Prostate gland (tissue), 2 donors: ENCODE measurements around the gene PATE2. TPM values are rescaled to one million over a fixed set of nuclear protein-coding genes. Genes with fewer than 3 reads are reported as not detected.

Experiments used
- DNase-seq: peaks from one replicate; pipeline ENCODE4 v3.0.0-alpha.2; 2019; ENCODE audit warnings: low spot score
- H3K27ac ChIP-seq, 2 donors: fragments of 200-600 bp; sonication (generic); 2 replicates each; pipeline ENCODE4 v1.5.1; 2017 to 2019
- H3K27me3 ChIP-seq: fragments of 200-600 bp; sonication (generic); replicated peaks from 2 replicates; pipeline ENCODE4 v1.5.1; 2019; ENCODE audit not compliant: insufficient read depth
- H3K36me3 ChIP-seq, 2 donors: fragments of 200-600 bp; sonication (generic); 1 replicate in 1 of 2; 2 replicates in 1 of 2; pipeline versions ENCODE4 v1.5.1 to v1.8.1; 2017 to 2019
- H3K4me1 ChIP-seq: fragments of 200-600 bp; sonication (generic); replicated peaks from 2 replicates; pipeline ENCODE4 v1.5.1; 2019
- H3K4me3 ChIP-seq, 2 donors: fragments of 200-600 bp; sonication (generic); 2 replicates each; pipeline ENCODE4 v1.5.1; 2017 to 2019
- H3K9me3 ChIP-seq: fragments of 200-600 bp; sonication (generic); 2 replicates; pipeline ENCODE4 v1.5.1; 2017
- POLR2A ChIP-seq: fragments of 450-650 bp; IDR thresholded peaks from one replicate; pipeline ENCODE4 v1.6.1; 2016; ENCODE audit warnings: antibody characterized with exemption, mild to moderate bottlenecking
- POLR2AphosphoS5 ChIP-seq: sonication (generic); formaldehyde crosslinking; IDR thresholded peaks from one replicate; pipeline ENCODE4 v1.6.1; 2017; ENCODE audit warnings: antibody characterized with exemption
- WGBS: methylation state at CpG from one replicate; pipeline ENCODE4 v1.1.5; 2018; 5-methylcytosine and 5-hydroxymethylcytosine counted together
- intact Hi-C: fragments of 100-400 bp; cut with DNase I; formaldehyde crosslinking; loops from one replicate; pipeline ENCODE4 v1.14.2; 2022
- total RNA-seq, 2 donors: library from RNA; depleted of rRNA; stranded (reverse); fragments of >200 nt; gene quantifications; one replicate each; pipeline ENCODE4 v1.1.0, GENCODE V29; 2016
- TF ChIP-seq, protein P1 (sequence below), 4 experiments: fragments of 200-600 bp in 2 of 4; fragments of 450-650 bp in 2 of 4; sonication (generic) in 2 of 4; IDR thresholded peaks; 1 replicate in 3 of 4; 2 replicates in 1 of 4; pipeline ENCODE4 v1.5.1; 2016 to 2019; ENCODE audit warnings: antibody characterized with exemption in 4 of 4, mild to moderate bottlenecking in 2 of 4, moderate library complexity in 2 of 4

The PATE2 gene
- total RNA-seq, 2 donors from 2014 or later: not detected

- TF ChIP-seq POLR2A: no peak
- TF ChIP-seq POLR2AphosphoS5: no peak
- TF ChIP-seq, protein P1, sequence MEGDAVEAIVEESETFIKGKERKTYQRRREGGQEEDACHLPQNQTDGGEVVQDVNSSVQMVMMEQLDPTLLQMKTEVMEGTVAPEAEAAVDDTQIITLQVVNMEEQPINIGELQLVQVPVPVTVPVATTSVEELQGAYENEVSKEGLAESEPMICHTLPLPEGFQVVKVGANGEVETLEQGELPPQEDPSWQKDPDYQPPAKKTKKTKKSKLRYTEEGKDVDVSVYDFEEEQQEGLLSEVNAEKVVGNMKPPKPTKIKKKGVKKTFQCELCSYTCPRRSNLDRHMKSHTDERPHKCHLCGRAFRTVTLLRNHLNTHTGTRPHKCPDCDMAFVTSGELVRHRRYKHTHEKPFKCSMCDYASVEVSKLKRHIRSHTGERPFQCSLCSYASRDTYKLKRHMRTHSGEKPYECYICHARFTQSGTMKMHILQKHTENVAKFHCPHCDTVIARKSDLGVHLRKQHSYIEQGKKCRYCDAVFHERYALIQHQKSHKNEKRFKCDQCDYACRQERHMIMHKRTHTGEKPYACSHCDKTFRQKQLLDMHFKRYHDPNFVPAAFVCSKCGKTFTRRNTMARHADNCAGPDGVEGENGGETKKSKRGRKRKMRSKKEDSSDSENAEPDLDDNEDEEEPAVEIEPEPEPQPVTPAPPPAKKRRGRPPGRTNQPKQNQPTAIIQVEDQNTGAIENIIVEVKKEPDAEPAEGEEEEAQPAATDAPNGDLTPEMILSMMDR (IDR thresholded peaks at IDR 0.05): no peak
- Histone ChIP-seq H3K27me3 (no peaks in the 10 kb centered on the region), H3K36me3 (no peaks in the 10 kb centered on the region), H3K9me3 (no peaks in the 10 kb centered on the region), H3K27ac (no peak overlapping the region), H3K4me3 (no peak overlapping the region), H3K4me1 (no peaks in the 10 kb centered on the region)
- 70% methylated on average over 3 of the region's 3 CpGs for WGBS
- no peak for DNase-seq
- intact Hi-C loops: no loop called here
These were observed 5.7 kb downstream of the PATE2 start for GRCh38 chr11:125772834-125773505.

DNA sequence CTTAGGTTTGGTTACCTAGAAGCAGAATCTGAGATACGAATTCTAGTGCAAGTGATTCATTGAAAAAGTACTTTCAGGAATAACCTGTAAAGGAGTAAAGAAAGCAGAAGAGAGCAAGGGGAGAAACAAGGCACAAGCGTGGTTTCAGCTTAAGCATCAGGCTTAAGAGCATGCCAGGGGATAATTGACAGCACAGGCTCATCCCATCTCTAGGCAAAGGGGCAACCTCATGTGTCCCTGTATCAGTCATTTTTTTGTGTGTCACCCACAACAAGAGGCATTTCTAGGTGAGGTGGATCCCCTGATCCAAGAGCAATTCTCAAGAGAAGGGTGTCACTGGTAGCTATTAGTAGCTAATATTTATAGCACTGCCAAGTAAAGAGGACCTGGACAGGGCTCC lies 8.0 kb downstream of the PATE2 start:
- Histone ChIP-seq H3K27me3 (no peaks in the 10 kb centered on the region), H3K36me3 (no peaks in the 10 kb centered on the region), H3K4me1 (no peaks in the 10 kb centered on the region), H3K27ac (no peak overlapping the region), H3K9me3 (no peaks in the 10 kb centered on the region), H3K4me3 (no peak overlapping the region)
- intact Hi-C loops: no loop called here
- DNase-seq: no peak
- WGBS: 78% methylated on average over 2 of the region's 2 CpGs
- TF ChIP-seq POLR2AphosphoS5 (no peak), POLR2A (no peak)
- TF ChIP-seq, protein P1 (IDR thresholded peaks at IDR 0.05): no peak

GRCh38 chr11:125768336-125769046 lies 10.1 kb downstream of the PATE2 start:
- no peaks in the 10 kb centered on the region for H3K4me1 ChIP-seq
- no peaks in the 10 kb centered on the region for H3K36me3 ChIP-seq
- DNase-seq: no peak
- WGBS: 32% methylated on average over 10 of the region's 10 CpGs
- no peak overlapping the region for H3K4me3 ChIP-seq
- H3K27ac ChIP-seq: no peak overlapping the region
- no peaks in the 10 kb centered on the region for H3K27me3 ChIP-seq
- no peak for TF ChIP-seq POLR2AphosphoS5
- TF ChIP-seq, protein P1 (IDR thresholded peaks at IDR 0.05): no peak
- TF ChIP-seq POLR2A: no peak
- no peaks in the 10 kb centered on the region for H3K9me3 ChIP-seq
- intact Hi-C loops: no loop called here

DNA sequence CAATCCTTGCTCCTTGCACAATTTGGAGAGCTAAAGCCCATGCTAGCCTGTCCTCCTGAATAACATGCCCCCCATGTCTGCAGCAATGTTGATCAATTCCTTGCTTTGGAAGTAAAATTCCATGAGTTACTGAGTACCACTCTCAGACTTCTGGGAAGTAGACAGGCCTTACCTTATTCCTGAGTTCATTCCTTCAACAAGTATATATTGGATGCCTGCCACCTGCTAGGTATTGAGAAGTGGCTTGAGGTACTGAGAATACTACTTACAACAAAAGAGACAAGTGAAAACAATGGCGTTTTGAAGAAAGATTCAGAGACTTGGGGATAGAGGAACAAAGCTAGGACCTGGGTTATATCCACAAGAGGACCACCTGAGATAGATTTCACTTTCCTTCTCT lies 12.4 kb downstream of the PATE2 start:
- Histone ChIP-seq H3K4me3 (no peak overlapping the region), H3K36me3 (no peaks in the 10 kb centered on the region), H3K9me3 (no peaks in the 10 kb centered on the region), H3K27me3 (no peaks in the 10 kb centered on the region), H3K27ac (no peak overlapping the region), H3K4me1 (no peaks in the 10 kb centered on the region)
- intact Hi-C loops: no loop called here
- TF ChIP-seq POLR2A (no peak), POLR2AphosphoS5 (no peak)
- TF ChIP-seq, protein P1 (IDR thresholded peaks at IDR 0.05): no peak
- 75% methylated on average over 1 of the region's 1 CpG for WGBS
- no peak for DNase-seq

- TF ChIP-seq POLR2AphosphoS5 (no peak), POLR2A (no peak)
- TF ChIP-seq, protein P1 (IDR thresholded peaks at IDR 0.05): no peak
- Histone ChIP-seq H3K4me3 (no peak overlapping the region), H3K27ac (no peak overlapping the region), H3K36me3 (no peaks in the 10 kb centered on the region), H3K4me1 (no peaks in the 10 kb centered on the region), H3K27me3 (no peaks in the 10 kb centered on the region), H3K9me3 (no peaks in the 10 kb centered on the region)
- DNase-seq: no peak
- WGBS: 81% methylated on average over 2 of the region's 2 CpGs
- intact Hi-C loops: no loop called here
These were observed 15.1 kb downstream of the PATE2 start for GRCh38 chr11:125763483-125763882.
